Cerebellar cortex (tissue), 1 donor: Measurements from ENCODE around the gene MLH3.
"Not testable (repeated sequence)": the region's sequence is repeated elsewhere in the genome, so short reads cannot be mapped to it uniquely, and the experiment has no call there.

ENCODE experiments used
- DNase-seq: peaks from one replicate; pipeline ENCODE4 v3.0.0-alpha.2; 2015; ENCODE audit warnings: low spot score

Gene MLH3

GRCh38 chr14:75050852-75051555, at the start of gene MLH3:
Gene MLH3 (minus strand): TSS chr14:75051467. CDS start chr14:75049655, 1,812 bp downstream.
- peak; percentile 85 for DNase-seq

GRCh38 chr14:75098682-75099081, 47.4 kb upstream of the MLH3 start:
- no peak for DNase-seq

- no peak for DNase-seq
Observed at GRCh38 chr14:75098212-75098611, 46.9 kb upstream of the MLH3 start.

- DNase-seq: no peak
Observed at GRCh38 chr14:75096959-75097358, 45.7 kb upstream of the MLH3 start.

- DNase-seq: no peak
Observed at GRCh38 chr14:75095690-75096089, 44.4 kb upstream of the MLH3 start.

- no peak for DNase-seq
Observed at GRCh38 chr14:75094896-75095295, 43.6 kb upstream of the MLH3 start.

GRCh38 chr14:75092698-75093097, 41.4 kb upstream of the MLH3 start:
- DNase-seq: no peak

- no peak for DNase-seq
Observed at GRCh38 chr14:75091251-75091650, 40.0 kb upstream of the MLH3 start.

- no peak for DNase-seq
Observed at GRCh38 chr14:75090353-75090752, 39.1 kb upstream of the MLH3 start.

- DNase-seq: peak; percentile 75
Observed at GRCh38 chr14:75088566-75089373, 37.5 kb upstream of the MLH3 start.

GRCh38 chr14:75088153-75088552, 36.9 kb upstream of the MLH3 start:
- no peak for DNase-seq

GRCh38 chr14:75084513-75084912, 33.2 kb upstream of the MLH3 start:
- no peak for DNase-seq

GRCh38 chr14:75083271-75083670, 32.0 kb upstream of the MLH3 start:
- no peak for DNase-seq

- no peak for DNase-seq
Observed at GRCh38 chr14:75081660-75082229, 30.5 kb upstream of the MLH3 start.

GRCh38 chr14:75079521-75079920, 28.3 kb upstream of the MLH3 start:
- no peak for DNase-seq

GRCh38 chr14:75077794-75078193, 26.5 kb upstream of the MLH3 start:
- DNase-seq: no peak

GRCh38 chr14:75070383-75070782, 19.1 kb upstream of the MLH3 start:
- DNase-seq: no peak

- peak; percentile 31 for DNase-seq
Observed at GRCh38 chr14:75069811-75070145, 18.5 kb upstream of the MLH3 start.

- peak; percentile 84 for DNase-seq
Observed at GRCh38 chr14:75069121-75069810, 18.0 kb upstream of the MLH3 start, which contains the start of gene ZC2HC1C. Gene ZC2HC1C (plus strand): TSS chr14:75069641. CDS start chr14:75070574, 933 bp downstream.

- DNase-seq: peak; percentile 40
Observed at GRCh38 chr14:75068294-75069120, 17.2 kb upstream of the MLH3 start.

- not testable (repeated sequence) for DNase-seq
Observed at GRCh38 chr14:75067765-75068164, 16.5 kb upstream of the MLH3 start.

- no peak for DNase-seq
Observed at GRCh38 chr14:75067212-75067611, 15.9 kb upstream of the MLH3 start.
